ENCODE measurements around the gene ASNSD1.

GRCh38 chr2:189661957-189662321, 680 bp downstream of the ASNSD1 start:
- TF ChIP-seq EZH2 (IDR thresholded peaks at IDR 0.05; ENCODE audit: low read depth) (no peak), CTCF (conservative IDR thresholded peaks at IDR 0.05) (no peak)

Measured in PC-9 (cell line).